ENCODE results near the gene WDR90.

DNA sequence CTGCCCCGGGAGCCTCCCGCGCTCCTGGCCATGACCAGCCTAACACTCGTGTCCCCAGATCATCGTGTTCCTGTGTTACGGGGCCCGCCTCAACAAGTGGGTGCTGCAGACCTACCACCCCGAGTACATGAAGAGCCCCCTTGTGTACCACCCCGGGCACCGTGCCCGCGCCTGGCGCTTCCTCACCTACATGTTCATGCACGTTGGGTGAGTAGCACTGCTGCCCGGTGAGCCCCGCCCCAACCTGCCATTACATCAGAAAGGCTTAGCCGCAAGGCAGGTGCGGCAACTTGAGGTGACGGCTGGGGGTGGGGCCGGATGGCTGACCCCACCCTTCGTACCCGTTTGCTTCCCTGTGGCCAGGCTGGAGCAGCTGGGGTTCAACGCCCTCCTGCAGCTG lies 27.7 kb downstream of the WDR90 start:
- TF ChIP-seq, protein P1, sequence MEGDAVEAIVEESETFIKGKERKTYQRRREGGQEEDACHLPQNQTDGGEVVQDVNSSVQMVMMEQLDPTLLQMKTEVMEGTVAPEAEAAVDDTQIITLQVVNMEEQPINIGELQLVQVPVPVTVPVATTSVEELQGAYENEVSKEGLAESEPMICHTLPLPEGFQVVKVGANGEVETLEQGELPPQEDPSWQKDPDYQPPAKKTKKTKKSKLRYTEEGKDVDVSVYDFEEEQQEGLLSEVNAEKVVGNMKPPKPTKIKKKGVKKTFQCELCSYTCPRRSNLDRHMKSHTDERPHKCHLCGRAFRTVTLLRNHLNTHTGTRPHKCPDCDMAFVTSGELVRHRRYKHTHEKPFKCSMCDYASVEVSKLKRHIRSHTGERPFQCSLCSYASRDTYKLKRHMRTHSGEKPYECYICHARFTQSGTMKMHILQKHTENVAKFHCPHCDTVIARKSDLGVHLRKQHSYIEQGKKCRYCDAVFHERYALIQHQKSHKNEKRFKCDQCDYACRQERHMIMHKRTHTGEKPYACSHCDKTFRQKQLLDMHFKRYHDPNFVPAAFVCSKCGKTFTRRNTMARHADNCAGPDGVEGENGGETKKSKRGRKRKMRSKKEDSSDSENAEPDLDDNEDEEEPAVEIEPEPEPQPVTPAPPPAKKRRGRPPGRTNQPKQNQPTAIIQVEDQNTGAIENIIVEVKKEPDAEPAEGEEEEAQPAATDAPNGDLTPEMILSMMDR (IDR thresholded peaks at IDR 0.05; ENCODE audit: insufficient read depth, low read depth, low read length) = no peak
- no peak for TF ChIP-seq EZH2 (IDR thresholded peaks at IDR 0.05; ENCODE audit: insufficient read depth, low read length)
